Measurements from ENCODE around the gene PIK3R2. TPM values are rescaled to one million over a fixed set of nuclear protein-coding genes. Genes with fewer than 3 reads are reported as not detected.
A peak's percentile ranks its signal among the peaks of the same experiment; 100 is the strongest.
"Not testable (repeated sequence)": the region's sequence is repeated elsewhere in the genome, so short reads cannot be mapped to it uniquely, and the experiment has no call there.

Gene PIK3R2
- 1.5 and 1.6 TPM in 2 replicates for total RNA-seq

DNA sequence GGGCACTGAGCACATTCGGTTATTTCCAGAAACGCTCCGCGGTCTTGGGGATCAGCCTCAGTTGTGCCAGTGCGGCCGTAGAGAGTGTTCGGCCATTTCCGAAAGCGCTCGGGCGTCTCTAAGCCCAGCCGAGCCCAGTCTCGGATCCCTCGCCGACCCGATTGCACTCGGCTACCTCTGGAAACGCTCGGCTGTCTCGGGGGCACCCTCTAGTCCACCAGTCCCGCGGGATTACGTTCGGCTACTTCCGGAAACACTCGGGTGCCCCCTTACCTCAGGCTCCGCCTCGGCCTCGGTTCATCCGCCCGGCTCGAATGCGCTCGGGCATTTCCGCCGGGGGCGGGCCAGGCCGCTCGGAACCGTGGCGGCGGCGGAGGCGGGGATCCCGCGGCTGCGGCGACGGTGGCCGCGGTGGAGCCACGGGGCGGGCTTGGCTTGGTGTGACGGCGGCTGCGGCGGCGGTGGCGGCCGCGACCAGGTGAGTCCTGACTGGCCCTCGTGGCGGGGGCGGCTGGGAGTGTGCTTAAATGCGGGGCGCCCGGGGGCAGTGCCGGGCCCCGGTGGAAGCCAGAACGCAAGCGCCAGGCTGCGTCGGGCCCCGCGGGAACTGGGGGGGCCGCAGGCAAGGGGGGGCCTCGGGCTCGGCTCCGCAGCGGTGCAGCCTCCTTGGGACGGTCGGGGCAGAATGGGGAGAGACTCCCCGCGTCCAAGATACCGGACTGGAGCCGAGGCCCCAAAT is at the start of gene PIK3R2:
PIK3R2 (plus strand) TSS at position 347 of the 739 bp plus-strand sequence. CDS start 2,717 bp downstream, outside the sequence.
- peak; percentile 99 for DNase-seq (ENCODE audit: low read depth in 2 of 2)

DNA sequence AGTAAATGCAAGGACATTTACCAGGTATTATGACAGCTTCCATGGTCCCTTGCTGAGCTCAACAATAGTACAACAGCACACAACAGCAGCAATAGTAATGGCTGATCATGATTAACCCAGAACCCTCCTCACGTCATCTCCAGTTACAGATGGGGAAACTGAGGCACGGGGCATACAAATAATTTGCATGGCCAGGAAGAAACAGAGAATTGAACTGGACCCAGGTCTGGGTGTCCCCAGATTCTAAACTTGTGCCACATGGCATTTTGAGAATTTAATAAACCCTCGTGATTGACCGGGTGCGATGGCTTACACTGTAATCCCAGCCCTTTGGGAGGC is 48.2 kb upstream of the PIK3R2 start:
- no peak for DNase-seq (ENCODE audit: low read depth in 2 of 2)

DNA sequence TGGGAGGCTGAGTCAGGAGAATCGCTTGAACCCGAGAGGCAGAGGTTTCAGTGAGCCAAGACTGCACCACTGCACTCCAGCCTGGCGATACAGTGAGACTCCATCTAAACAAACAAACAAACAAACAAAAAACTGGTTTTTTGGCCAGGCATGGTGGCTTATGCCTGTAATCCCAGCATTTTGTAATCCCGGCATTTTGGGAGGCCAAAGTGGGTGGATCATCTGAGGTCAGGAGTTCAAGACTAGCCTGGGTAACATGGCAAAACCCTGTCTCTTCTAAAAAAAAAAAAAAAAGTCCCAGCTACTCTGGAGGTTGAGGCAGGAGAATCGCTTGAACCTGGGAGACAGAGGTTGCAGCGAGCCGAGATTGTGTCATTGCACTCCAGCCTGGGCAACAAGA is 47.7 kb upstream of the PIK3R2 start:
- DNase-seq (ENCODE audit: low read depth in 2 of 2): not testable (repeated sequence)

DNA sequence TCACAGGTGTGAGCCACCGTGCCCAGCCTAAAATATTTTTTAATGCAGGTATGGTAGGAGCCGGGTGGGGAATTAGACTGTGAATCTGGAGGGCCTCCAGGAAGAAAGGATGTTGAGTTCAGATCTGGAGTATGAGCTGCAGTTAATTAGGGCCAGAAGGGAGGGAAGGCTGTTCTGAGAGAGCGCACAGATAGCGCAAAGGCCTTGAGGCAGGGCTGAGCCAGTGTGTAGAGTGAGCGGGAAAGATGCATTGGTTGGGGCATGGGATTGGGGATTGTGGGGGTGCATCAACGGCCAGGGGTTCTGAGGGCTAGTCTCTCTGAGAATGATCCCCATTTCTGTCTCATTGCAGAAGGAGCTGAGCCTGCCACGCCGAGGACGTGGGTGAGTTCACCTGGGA is 45.7 kb upstream of the PIK3R2 start:
- no peak for DNase-seq (ENCODE audit: low read depth in 2 of 2)

DNA sequence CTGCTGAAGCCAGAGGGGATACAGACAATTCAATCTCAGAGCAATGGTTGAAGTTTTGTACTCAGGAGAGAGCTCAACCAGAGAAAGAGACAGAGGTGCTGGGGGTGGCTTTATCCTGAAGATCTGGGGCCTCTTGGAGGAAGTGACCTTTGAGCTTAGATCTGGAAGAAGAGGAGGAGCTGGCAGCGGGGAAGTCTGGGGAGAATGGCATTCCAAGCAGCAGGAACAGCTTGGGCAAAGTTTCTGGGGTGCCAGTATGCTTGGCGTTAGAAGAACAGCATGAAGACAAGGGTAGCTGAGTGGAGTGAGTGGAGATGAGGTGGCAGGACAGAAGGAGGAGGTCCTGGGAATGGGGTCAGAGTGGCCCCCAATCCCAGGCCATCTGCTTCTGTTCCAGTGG is 44.1 kb upstream of the PIK3R2 start:
- DNase-seq (ENCODE audit: low read depth in 2 of 2): no peak

DNA sequence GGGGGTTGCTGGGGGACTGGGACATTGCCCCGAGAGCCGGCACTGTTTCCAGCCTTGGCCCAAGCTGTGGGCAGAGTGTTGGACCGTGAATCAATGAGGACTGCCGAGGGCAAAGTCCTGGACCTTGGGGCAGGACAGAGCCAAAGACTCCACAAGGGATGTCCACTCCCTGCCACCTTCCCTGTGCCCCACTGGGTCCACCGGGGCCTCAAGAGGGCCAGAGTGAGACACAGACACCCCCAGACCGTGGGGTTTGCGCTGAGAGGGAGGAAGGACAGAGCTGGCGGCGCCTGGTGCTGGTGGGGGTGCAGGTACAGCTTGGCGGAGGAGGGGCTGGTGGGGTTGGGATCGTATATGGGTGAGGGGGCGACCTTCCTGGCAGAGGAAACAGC is 43.6 kb upstream of the PIK3R2 start:
- no peak for DNase-seq (ENCODE audit: low read depth in 2 of 2)

DNA sequence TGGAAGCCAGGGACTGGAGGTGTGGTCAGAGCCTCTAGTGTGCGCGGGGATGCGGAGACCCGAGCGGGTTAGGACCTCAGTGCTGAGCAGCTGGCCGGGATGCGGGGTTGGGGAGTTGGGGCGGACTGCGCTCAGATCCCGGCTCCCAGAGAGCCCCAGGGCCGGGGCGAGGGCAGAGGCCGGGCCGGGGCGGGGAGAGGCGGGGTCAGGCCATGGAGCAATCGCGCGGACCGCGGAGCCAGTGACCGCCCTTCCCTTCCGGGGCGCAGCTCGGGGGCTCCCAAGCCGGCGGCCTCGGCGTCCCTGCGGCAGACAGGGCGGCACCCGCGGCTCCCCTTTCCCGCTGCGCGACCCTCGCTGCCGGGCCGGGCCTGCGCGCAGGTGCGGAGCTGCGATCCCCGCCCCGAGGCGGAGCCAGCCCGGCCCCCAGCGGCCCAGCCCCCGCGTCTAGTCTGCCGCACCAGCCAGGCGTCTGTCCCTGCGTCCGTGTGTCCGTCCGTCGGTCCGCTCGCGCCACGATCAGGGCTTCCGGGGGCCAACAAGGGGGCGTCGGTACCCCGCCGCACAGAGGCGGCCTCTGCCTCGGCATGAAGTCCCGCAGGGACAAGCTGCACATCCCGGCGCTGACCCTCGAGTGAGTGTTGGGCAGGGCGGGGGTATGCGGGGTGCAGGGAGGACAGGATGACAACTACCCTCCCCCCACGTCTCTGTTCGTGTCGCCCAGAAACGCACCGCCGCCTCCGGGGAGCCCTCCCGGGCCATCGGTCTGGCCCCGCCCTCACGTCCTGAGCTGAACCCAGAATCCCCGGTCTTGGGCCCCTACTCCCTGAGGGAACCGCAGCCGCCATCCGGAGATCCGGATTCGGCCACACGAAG is 43.0 kb upstream of the PIK3R2 start:
- DNase-seq (ENCODE audit: low read depth in 2 of 2): no peak

DNA sequence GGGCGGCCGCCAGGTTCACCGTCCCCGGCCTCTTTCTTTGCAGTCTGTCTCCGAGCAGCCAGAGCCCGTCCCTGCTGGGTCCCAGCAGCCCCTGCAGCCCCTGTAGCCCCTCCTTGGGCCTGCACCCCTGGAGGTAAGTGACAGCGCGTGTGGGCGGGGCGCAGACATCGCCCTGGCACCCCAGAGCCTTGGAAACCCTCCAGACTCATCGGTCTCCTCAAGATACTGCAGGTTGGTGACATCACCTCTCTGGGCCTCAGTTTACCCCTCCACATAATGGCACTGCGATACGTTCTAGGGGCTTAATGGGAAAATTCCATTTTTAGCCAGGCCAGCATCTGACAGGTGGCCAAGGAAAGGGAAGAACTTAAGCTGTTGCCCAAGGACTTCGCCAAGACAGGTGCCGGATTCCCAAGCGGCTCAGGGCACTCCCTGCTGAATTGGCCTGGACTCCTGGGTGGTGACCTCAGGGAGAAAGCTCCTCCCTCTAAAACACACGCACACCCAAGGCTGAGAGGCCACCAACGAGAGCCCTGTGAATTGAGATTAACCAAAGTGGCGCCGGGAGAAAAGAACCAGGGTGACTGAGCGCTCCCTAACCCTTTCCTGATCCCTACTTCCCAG is 42.2 kb upstream of the PIK3R2 start:
- DNase-seq (ENCODE audit: low read depth in 2 of 2): no peak

DNA sequence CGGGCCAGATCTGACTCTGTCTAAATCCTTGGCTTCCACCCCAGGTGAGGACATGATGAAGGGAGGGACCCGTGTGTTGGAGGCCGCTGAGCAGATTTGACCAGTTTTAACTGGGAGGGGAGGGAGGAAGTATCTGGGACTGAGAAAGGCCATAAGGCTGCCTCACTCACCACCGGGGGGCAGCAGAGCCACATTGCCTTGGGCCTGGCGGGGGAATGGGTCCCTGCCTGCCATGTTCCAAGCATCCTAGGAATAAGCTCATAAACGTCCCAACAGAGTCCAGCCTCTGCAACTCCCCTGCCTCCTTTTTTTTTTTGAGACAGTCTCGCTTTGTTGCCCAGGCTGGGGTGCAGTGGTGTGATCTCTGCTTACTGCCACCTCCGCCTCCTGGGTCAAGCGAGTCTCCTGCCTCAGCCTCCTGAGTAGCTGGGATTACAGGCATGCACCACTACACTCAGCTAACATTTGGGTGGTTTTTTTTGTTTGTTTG is 39.9 kb upstream of the PIK3R2 start:
- DNase-seq (ENCODE audit: low read depth in 2 of 2): peak; percentile 84 to 90

DNA sequence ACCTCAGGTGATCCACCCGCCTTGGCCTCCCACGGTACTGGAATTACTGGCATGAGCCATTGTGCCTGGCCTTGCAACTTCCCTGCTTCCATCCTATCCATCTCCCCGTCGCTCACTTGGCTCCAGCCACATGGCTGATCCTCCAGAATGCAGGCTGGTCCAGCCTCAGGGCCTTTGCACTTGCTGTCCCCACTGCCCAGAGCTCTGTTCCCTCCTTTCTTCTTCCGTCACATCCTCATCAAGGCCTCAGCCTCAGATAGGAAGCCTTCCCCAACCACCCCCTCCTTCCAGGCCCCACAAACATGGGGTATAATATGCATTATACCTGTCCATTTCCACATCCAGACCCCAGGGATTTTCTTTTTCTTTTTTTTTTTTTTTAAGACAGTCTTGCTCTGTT is 39.1 kb upstream of the PIK3R2 start:
- DNase-seq (ENCODE audit: low read depth in 2 of 2): no peak

DNA sequence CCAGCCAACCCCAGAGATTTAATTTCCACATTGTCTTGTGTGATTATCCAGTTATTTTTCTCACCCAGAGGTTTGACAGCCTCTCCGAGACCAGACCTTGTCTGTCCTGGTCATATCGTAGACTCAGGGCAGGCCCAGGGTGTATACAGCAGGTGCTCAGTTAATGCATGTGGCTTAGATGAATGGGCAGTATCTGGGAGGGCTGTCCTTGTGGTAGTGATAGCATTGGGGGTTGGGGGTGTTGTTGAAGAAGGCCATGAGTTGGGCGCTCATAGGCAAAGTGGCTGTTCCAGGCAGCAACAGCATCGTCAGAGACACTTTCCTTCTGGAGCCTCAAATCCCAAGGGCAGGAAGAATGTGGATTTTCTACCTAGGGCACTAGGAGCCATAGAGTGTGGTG is 38.5 kb upstream of the PIK3R2 start:
- no peak for DNase-seq (ENCODE audit: low read depth in 2 of 2)

DNA sequence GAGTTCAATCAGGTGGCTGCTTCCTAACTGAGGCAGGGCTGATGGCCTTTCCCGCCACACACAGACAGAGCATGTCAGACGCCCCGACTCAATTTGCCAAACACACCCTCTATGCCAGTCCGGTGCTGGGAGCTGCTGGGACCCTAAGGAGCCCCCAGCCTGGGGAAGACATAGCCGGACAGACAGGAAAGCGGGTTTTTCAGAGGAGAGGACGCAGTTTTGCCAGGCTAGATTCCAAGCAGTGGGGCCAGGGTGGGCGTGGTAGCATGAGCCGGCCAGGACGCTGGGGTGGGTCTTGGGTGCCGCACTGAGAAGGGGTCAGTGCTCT is 35.6 kb upstream of the PIK3R2 start:
- DNase-seq (ENCODE audit: low read depth in 2 of 2): no peak

DNA sequence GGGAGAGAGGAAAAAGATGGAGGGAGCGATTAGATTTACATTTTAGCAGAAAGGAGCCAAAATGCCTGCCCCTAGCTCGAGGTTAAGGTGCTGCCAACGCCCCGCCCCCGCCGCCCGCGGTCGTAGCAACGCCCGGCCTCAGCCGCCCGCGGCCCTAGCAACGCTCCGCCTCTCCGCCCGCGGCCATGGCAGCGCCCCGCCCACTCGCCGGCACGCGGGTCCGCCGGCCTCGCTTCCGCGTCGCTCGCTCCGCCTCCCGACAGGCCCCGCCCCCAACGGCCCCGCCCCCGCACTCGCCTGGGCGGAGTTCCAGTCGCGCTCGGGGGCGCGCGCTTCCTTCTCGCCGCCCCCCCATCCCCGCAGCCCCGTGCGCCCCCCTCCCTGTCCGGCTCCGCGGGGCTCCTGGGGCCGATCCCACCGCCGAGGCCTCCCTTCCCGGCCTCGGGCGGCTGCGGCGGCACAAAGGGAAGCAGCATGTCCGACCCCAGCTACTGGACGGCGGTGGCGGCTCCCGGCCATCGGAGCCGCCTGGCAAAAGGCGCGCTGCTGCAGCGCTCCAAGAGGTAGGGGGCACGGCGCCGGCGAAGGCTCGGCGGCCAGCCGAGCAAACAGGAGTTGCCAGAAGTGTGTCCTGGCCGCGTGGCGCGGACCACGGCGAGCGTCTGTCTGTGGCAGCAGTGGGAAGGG is 35.1 kb upstream of the PIK3R2 start:
- DNase-seq (ENCODE audit: low read depth in 2 of 2): peak; percentile 88 to 93

DNA sequence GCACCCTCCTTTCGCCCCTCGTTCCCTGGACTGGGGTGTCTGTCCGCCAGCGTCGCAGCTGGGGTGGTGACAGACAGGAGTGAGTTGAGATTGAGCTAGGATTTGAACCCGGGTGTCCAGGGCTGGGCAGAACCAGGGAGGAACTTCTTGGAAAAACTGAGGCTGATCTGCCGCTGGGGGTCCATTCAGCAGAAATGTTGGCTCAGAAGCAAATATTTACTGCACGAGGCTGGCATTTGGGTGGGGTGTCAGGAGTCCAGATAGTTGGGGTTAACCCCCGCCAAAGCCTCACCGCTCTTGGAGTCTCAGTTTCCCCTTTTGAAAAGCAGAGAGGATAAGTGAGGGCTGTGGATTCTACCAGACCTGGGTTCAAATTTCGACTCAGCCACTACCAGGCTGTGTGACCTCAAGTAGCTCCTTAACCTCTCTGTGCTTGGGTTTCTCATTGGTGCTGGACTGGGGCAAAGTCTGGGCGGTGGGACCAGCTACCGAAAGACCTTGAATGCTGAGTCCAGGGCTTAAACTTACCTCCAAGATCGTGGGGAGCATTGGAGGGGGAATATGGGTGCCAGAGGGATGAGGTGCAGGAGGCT is 34.4 kb upstream of the PIK3R2 start:
- no peak for DNase-seq (ENCODE audit: low read depth in 2 of 2)

DNA sequence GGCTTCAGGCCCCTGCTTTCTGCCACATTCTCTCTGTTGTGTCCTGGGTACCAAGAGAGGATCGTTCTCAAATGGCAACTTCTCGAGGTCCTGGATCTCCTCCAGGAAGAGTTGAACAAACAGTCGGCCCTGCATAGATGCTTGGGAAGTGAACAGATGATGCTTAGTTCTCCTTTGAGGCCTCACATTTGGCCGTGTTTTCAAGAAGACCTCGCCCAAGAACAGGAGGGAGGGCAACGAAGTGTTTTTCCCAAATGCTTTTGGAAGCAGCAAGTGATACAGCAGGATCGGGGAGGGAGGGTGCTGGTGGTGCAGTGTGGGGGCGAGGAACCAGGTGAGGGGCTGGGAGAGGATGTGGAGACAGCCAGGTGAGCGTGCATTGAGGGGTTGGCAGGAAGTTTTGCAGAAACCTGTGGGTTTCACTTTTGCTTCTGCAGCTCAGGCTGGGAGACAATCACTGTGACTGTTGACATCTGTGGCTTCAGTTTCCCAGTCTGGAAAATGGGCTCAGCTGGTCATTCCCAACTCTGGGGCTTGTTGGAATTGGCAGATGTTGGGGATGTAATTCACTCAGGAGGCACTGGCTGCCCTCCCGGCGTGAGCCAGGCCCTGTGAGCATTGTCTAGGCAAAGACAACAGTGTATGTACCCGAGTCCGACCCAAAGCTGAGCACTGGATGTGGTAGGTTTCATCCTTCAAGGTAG is 33.8 kb upstream of the PIK3R2 start:
- DNase-seq (ENCODE audit: low read depth in 2 of 2): no peak

DNA sequence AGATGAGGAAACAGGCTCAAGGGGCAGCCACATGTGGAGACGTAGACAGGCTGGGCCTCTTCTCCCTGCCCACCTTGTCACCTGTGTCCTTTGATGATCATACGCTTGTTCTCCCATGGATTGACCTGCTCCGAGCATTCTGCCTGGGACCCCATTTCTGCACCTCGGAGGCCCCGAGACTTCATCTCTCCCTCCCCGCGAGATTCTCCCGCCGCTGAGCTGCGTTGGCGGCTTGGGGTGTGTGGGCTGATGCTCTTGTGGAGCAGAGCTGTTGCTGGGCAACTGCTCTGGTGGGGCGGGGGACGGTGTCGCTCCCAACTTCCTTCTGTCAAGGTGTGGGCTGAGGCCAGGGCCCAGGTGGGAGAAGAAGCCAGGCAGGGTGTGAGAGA is 33.3 kb upstream of the PIK3R2 start:
- DNase-seq (ENCODE audit: low read depth in 2 of 2): no peak

DNA sequence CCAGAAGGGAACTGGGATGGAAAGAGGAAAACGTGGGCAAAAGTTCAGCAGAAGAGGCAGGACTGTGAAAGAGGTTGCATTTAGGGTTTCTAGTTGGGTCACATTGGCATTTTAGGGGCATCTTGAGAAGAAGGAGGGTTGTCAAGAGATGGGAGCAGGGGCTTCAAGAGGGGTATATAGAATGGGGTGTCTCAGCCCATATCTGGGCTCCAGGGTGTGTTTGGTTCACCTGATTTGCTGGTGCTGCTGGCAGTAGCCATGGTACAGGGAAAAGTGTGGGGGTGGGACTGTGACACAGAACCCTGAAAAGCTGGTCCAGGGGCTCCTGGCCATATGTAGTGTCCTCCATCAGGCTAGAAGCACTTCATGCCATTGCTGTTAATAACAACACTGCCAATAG is 32.8 kb upstream of the PIK3R2 start:
- no peak for DNase-seq (ENCODE audit: low read depth in 2 of 2)

DNA sequence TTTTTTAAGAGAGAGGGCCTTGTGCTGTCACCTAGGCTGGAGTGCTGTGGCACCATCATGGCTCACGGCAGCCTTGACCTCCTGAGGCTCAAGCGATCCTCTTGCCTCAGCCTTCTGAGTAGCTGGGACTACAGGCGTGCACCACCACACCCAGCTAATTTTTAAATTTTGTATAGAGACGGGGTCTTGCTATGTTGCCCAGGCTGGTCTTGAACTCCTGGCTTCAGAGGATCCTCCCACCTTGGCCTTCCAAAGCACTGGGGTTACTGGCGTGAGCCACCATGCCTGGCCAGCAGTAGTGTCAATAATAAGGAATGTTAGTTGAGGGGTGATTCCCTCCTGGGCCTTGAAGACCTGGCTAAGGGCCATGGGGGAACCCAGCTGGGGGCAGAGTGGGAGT is 31.8 kb upstream of the PIK3R2 start:
- no peak for DNase-seq (ENCODE audit: low read depth in 2 of 2)

DNA sequence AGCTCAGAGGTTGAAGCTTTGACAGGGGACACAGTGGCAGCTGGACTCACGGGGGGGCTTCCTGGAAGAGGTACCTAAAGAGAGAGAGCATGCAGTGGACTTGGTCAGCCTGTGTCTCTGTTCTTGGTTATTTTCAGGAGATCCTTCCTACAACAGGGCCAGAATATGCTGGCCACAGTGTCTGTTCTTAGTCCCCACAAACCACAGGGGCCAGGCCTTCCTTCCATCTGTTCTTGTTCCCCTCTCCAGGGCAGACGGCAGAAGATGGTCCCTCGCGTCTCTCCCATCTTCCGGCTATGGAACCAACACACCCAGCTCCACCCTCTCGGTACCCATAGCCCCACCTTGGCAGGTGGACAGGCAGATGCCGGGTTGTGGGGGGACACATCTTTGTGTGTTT is 30.5 kb upstream of the PIK3R2 start:
- DNase-seq (ENCODE audit: low read depth in 2 of 2): no peak

DNA sequence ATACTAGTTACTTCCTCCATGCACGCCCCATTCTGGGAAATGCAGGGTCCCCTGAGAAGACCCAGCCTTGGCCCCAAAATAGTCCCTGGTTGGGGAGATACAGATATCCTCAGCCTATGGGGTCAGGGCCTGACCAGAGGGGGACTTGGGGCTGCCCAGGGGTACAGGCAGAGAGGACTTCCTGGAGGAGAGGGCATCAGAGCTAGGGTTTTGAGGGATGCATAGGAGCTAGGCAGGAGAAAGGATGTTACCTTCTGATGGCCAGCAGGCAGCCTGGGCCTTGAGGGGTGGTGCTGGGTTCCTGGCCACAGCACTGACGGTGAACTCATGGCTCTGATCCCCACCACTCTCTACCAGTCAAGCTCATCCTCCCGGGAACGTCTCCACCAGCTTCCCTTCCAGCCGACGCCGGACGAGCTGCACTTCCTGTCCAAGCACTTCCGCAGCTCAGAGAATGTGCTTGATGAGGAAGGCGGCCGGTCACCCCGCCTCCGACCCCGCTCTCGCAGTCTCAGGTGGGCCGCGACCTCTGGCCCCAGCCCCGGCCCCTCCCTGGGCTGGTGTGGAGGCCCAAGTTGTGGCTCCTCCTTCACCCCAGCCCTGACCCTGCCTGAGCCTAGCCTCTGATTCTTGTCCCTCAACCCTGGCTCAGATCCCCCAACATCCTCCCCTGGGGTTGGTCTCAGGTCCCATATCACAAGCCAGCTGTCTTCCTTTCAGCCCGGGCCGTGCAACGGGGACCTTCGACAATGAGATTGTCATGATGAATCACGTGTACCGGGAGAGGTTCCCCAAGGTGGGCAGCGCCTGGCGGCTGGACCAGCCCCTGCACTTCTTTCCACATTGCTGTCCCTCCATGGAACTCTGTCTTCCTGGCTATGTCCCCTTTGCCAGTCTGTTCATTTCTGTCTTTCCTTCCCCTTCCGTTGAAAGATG is 29.8 kb upstream of the PIK3R2 start:
- peak; percentile 56 to 77 for DNase-seq (ENCODE audit: low read depth in 2 of 2)

Measured in lung microvascular endothelial cell (primary cell).